HepG2 (cell line): ENCODE data around the gene KCNJ4. TPM values are rescaled to one million over a fixed set of nuclear protein-coding genes. Genes with fewer than 3 reads are reported as not detected.

Experiments used
- ATAC-seq: fragments of 200-7000 bp; cut with Tn5 transposase; 3 replicates; pipeline ENCODE4 v1.9.1; 2020; ENCODE audit warnings: mild to moderate bottlenecking, moderate library complexity
- BruUV-seq: library from RNA; stranded (reverse); fragments of 400-500 nt; replicated peaks from 2 replicates; lab custom pipeline; 2021; lab: Mats Ljungman, UMichigan
- CTCF ChIA-PET: fragments of 300-600 bp; formaldehyde crosslinking; extraction: SDS; loops from one replicate; lab custom pipeline; 2021; ENCODE audit warnings: low total read pairs, inconsistent platforms, low intra/inter-chr PET ratio; lab: Yijun Ruan, JAX
- POLR2A ChIA-PET: fragments of 350-600 bp; sonication (Branson Sonifier 250); formaldehyde crosslinking; loops from one replicate; lab custom pipeline; 2020; ENCODE audit warnings: antibody characterized with exemption, inconsistent platforms; lab: Yijun Ruan, JAX
- DNase-seq: peaks from one replicate; pipeline ENCODE4 v3.0.0-alpha.2; 2015; ENCODE audit warnings: low spot score
- FAIRE-seq: peaks from 3 replicates; lab custom pipeline; 2011; peaks lifted over from hg19 to GRCh38; lab: Jason Lieb, UNC
- H2AFZ ChIP-seq: one replicate; pipeline ENCODE4 v1.6.1; 2011; ENCODE audit warnings: low read length, inconsistent platforms
- H3K27ac ChIP-seq: fragments of 300-600 bp; 3 replicates; pipeline ENCODE4 v1.8.0; 2011; ENCODE audit warnings: mixed run types, mild to moderate bottlenecking, mixed read lengths, low read length, inconsistent platforms; ENCODE audit not compliant: insufficient read depth; ENCODE audit errors: extremely low read length
- H3K27me3 ChIP-seq, 2 experiments: fragments of 200-600 bp in 1 of 2; 2 replicates in 1 of 2; 3 replicates in 1 of 2; pipeline versions ENCODE4 v1.6.0 to v1.8.0; 2011; ENCODE audit warnings: low read length in 2 of 2, mild to moderate bottlenecking in 2 of 2, moderate library complexity in 2 of 2, inconsistent platforms in 1 of 2; ENCODE audit not compliant: insufficient read depth in 2 of 2, control insufficient read depth in 1 of 2
- H3K36me3 ChIP-seq, 2 experiments: fragments of 200-600 bp in 1 of 2; replicated peaks in 1 of 2; 2 replicates in 1 of 2; 3 replicates in 1 of 2; pipeline versions ENCODE4 v1.5.1 to v1.8.0; 2011; ENCODE audit warnings: low read length in 2 of 2, inconsistent platforms in 1 of 2; ENCODE audit not compliant: insufficient read depth in 2 of 2, control insufficient read depth in 1 of 2
- H3K4me1 ChIP-seq: 2 replicates; pipeline ENCODE4 v1.5.1; 2012; ENCODE audit warnings: low read length, inconsistent platforms; ENCODE audit not compliant: insufficient read depth
- H3K4me2 ChIP-seq: 2 replicates; pipeline ENCODE4 v1.6.0; 2011; ENCODE audit warnings: low read depth, low read length, inconsistent platforms
- H3K4me3 ChIP-seq, 3 experiments: fragments of 200-600 bp in 1 of 3; sonication (generic), shearing (Covaris generic) in 1 of 3; replicated peaks in 1 of 3; 2 replicates each; pipeline ENCODE4 v1.5.1; 2011 to 2016; ENCODE audit warnings: low read length in 3 of 3, inconsistent platforms in 2 of 3, low read depth in 2 of 3, mild to moderate bottlenecking in 2 of 3, control low read depth in 1 of 3, mixed read lengths in 1 of 3; ENCODE audit not compliant: insufficient read depth in 1 of 3
- H3K79me2 ChIP-seq: one replicate; pipeline ENCODE4 v1.6.1; 2011; ENCODE audit warnings: low read length, inconsistent platforms; ENCODE audit not compliant: insufficient read depth
- H3K9ac ChIP-seq: 2 replicates; pipeline ENCODE4 v1.6.0; 2011; ENCODE audit warnings: mild to moderate bottlenecking, low read depth, low read length, inconsistent platforms; ENCODE audit not compliant: insufficient read depth
- H3K9me3 ChIP-seq: 2 replicates; pipeline ENCODE4 v1.5.1; 2012; ENCODE audit warnings: mild to moderate bottlenecking, low read length
- H4K20me1 ChIP-seq: 2 replicates; pipeline ENCODE4 v1.6.0; 2011; ENCODE audit warnings: inconsistent platforms, mild to moderate bottlenecking, low read length, moderate library complexity; ENCODE audit not compliant: insufficient read depth
- ATF4 ChIP-seq, 2 experiments: fragments of 450-650 bp in 1 of 2; sonication (generic) in 1 of 2; formaldehyde crosslinking; IDR thresholded peaks; 2 replicates each; pipeline versions ENCODE4 v1.5.0 to v1.8.0; 2020 to 2022; ENCODE audit warnings: mild to moderate bottlenecking in 1 of 2, missing genetic modification reagents in 1 of 2
- BCLAF1 ChIP-seq: fragments of 450-650 bp; IDR thresholded peaks from 2 replicates; pipeline ENCODE4 v1.6.1; 2017; ENCODE audit warnings: mild to moderate bottlenecking
- CENPT ChIP-seq: sonication (generic); formaldehyde crosslinking; IDR thresholded peaks from 2 replicates; pipeline ENCODE4 v1.8.0; 2022; ENCODE audit warnings: low read depth, mild to moderate bottlenecking, moderate library complexity, missing genetic modification reagents
- JDP2 ChIP-seq: sonication (generic); formaldehyde crosslinking; IDR thresholded peaks from 2 replicates; pipeline ENCODE4 v1.8.1; 2022; ENCODE audit warnings: missing genetic modification reagents, borderline replicate concordance
- KDM5A ChIP-seq: fragments of 200-600 bp; sonication (generic); IDR thresholded peaks from 2 replicates; pipeline ENCODE4 v1.7.0; 2018; ENCODE audit warnings: antibody characterized with exemption, mild to moderate bottlenecking, low read length, borderline replicate concordance
- RBM39 ChIP-seq: fragments of 200-400 bp; formaldehyde crosslinking; IDR thresholded peaks from one replicate; pipeline ENCODE4 v1.6.1; 2018; ENCODE audit warnings: antibody characterized with exemption, mild to moderate bottlenecking, low read depth, low read length; ENCODE audit not compliant: poor library complexity, severe bottlenecking
- TMF1 ChIP-seq: sonication (generic); formaldehyde crosslinking; IDR thresholded peaks from 2 replicates; pipeline ENCODE4 v1.8.1; 2022; ENCODE audit warnings: low read depth, missing genetic modification reagents
- ZNF30 ChIP-seq: sonication (generic); formaldehyde crosslinking; IDR thresholded peaks from 2 replicates; pipeline ENCODE4 v1.5.0; 2020; ENCODE audit warnings: mild to moderate bottlenecking, missing genetic modification reagents
- ZNF354B ChIP-seq: sonication (generic); formaldehyde crosslinking; IDR thresholded peaks from 2 replicates; pipeline ENCODE4 v1.8.0; 2022; ENCODE audit warnings: mild to moderate bottlenecking, missing genetic modification reagents
- ZNF460 ChIP-seq: sonication (generic); formaldehyde crosslinking; IDR thresholded peaks from 2 replicates; pipeline ENCODE4 v1.5.1; 2020; ENCODE audit warnings: missing genetic modification reagents, mild to moderate bottlenecking, borderline replicate concordance
- WGBS: methylation state at CpG from one replicate; pipeline ENCODE4 v1.1.6; 2017; ENCODE audit warnings: low lambda C conversion rate; 5-methylcytosine and 5-hydroxymethylcytosine counted together
- in situ Hi-C: cut with HindIII; loops from 2 replicates; pipeline ENCODE4 v1.10.0; 2017; ENCODE audit warnings: low pct_unique_long_range_greater_than_20kb; ENCODE audit not compliant: extremely low pct_ligation_motif_present
- intact Hi-C: fragments of 100-400 bp; cut with micrococcal nuclease; formaldehyde crosslinking; loops from one replicate; pipeline ENCODE4 v1.10.0; 2022; ENCODE audit not compliant: unreplicated experiment
- polyA plus RNA-seq, 8 experiments: library from polyadenylated mRNA; depleted of rRNA in 3 of 8; stranded (reverse) in 7 of 8; unstranded in 1 of 8; fragments of >200 nt; fragmentation: Illumina TruSeq in 4 of 8; extraction: Trizol in 4 of 8; gene quantifications; 2 replicates each; pipeline versions ENCODE4 v1.2.1 to v1.2.3, GENCODE V29; 2011 to 2016; ENCODE audit warnings: low read depth in 4 of 8, missing spikeins in 1 of 8, mixed read lengths in 1 of 8; ENCODE audit not compliant: insufficient read depth in 1 of 8
- total RNA-seq, 5 experiments: library from RNA; depleted of rRNA; stranded (reverse); fragments of >200 nt; fragmentation: Illumina TruSeq; extraction: Trizol; gene quantifications; 2 replicates each; pipeline ENCODE4 v1.2.3, GENCODE V29; 2016; ENCODE audit warnings: low read depth in 1 of 5

KCNJ4 gene
- total and polyA plus RNA-seq, 2 of the 13 experiments (the other 11 are each of a cell fraction or from before 2014, with no cell fraction given): not detected

GRCh38 chr22:38406617-38407016 lies 48.4 kb downstream of the KCNJ4 start (continued):
- no peak for TF ChIP-seq ATF4 (CRISPR knock-in tag; IDR thresholded peaks at IDR 0.05)

GRCh38 chr22:38404419-38404818 lies 50.6 kb downstream of the KCNJ4 start:
- Histone ChIP-seq H3K27me3 (no peaks in the 10 kb centered on the region), H3K4me2 (peak overlapping the region; percentile 32; the same call in 1 of the 2 replicates), H3K4me1 (peaks cover 44% of the 10 kb centered on the region)
- in situ Hi-C loops: no loop called here
- CTCF ChIA-PET: no interaction called here
- no peak for DNase-seq
- BruUV-seq: no TSS peak
- peak; percentile 70; the same call in 1 of the 2 replicates for TF ChIP-seq ZNF460 (CRISPR knock-in tag)
- TF ChIP-seq RBM39: no peak
- TF ChIP-seq, all 625 proteins: peak for 1
- ATAC-seq (no peak), FAIRE-seq (no peak)
- intact Hi-C loops: no loop called here
- Histone ChIP-seq H4K20me1 (no peaks in the 10 kb centered on the region), H3K36me3 (no peaks in the 10 kb centered on the region), H3K4me3 (no peak overlapping the region), H3K27ac (no peak overlapping the region), H3K9ac (no peak overlapping the region), H3K79me2 (no peaks in the 10 kb centered on the region), H3K9me3 (no peaks in the 10 kb centered on the region), H2AFZ (no peak overlapping the region)
- POLR2A ChIA-PET: interaction anchor here (1.1 kb wide), 1 partner anchor 314 kb away, joined by 3 read pairs; no protein-coding TSS in a partner anchor
- 43% methylated on average over 6 of the region's 6 CpGs for WGBS

GRCh38 chr22:38403812-38404211 lies 51.2 kb downstream of the KCNJ4 start:
- in situ Hi-C loops: no loop called here
- Histone ChIP-seq H3K4me1 (peaks cover 46% of the 10 kb centered on the region), H3K4me2 (0 out of 2 replicates have a peak overlapping the region, but pooled peaks have one; percentile 32), H3K4me3 (no peak overlapping the region), H3K79me2 (no peaks in the 10 kb centered on the region), H3K9ac (no peak overlapping the region), H4K20me1 (no peaks in the 10 kb centered on the region), H3K9me3 (no peaks in the 10 kb centered on the region), H2AFZ (no peak overlapping the region), H3K27ac (no peak overlapping the region), H3K36me3 (no peaks in the 10 kb centered on the region), H3K27me3 (no peaks in the 10 kb centered on the region)
- ChIA-PET CTCF (no interaction called here), POLR2A (interaction anchor here (1.1 kb wide), 1 partner anchor 313 kb away, joined by 3 read pairs; no protein-coding TSS in a partner anchor)
- intact Hi-C loops: no loop called here
- no peak for FAIRE-seq
- no peak; the same call in 2 of the 3 replicates for ATAC-seq
- BruUV-seq: no TSS peak
- WGBS: 57% methylated on average over 8 of the region's 8 CpGs
- no peak for DNase-seq
- TF ChIP-seq JDP2 (CRISPR knock-in tag): no peak
- TF ChIP-seq KDM5A: no peak
- no peak for TF ChIP-seq TMF1 (CRISPR knock-in tag)
- TF ChIP-seq BCLAF1: no peak
- no peak for TF ChIP-seq ZNF30 (CRISPR knock-in tag)
- TF ChIP-seq ZNF354B (CRISPR knock-in tag): no peak
- no peak for TF ChIP-seq CENPT (CRISPR knock-in tag)
